ENCODE data around the gene FLNC. TPM values are rescaled to one million over a fixed set of nuclear protein-coding genes. Genes with fewer than 3 reads are reported as not detected.
A peak's percentile ranks its signal among the peaks of the same experiment; 100 is the strongest.

FLNC gene
- total RNA-seq, 1 donor from 2014 or later = 0.03 TPM

GRCh38 chr7:128879939-128880746 is 49.9 kb downstream of the FLNC start:
- no peak overlapping the region for H3K4me3 Mint-ChIP-seq
- H3K36me3 Mint-ChIP-seq (ENCODE audit: low read depth) = no peaks in the 10 kb centered on the region
- no peak overlapping the region for H3K27ac Mint-ChIP-seq
- peaks cover 1% of the 10 kb centered on the region for H3K27me3 Mint-ChIP-seq (ENCODE audit: insufficient read depth)
- no peaks in the 10 kb centered on the region for H3K4me1 Mint-ChIP-seq (ENCODE audit: low read depth)
- DNase-seq (ENCODE audit: low spot score) = no peak
- H3K9me3 Mint-ChIP-seq = no peaks in the 10 kb centered on the region
- intact Hi-C loops (cut with micrococcal nuclease) = loop anchor here (5.0 kb wide), 1 partner anchor 88 kb away; the partner anchor contains the start of gene CCDC136

- H3K4me3 Mint-ChIP-seq = no peak overlapping the region
- no peaks in the 10 kb centered on the region for H3K27me3 Mint-ChIP-seq (ENCODE audit: insufficient read depth)
- H3K9me3 Mint-ChIP-seq = no peaks in the 10 kb centered on the region
- DNase-seq (ENCODE audit: low spot score) = no peak
- no peak overlapping the region for H3K27ac Mint-ChIP-seq
- intact Hi-C loops (cut with micrococcal nuclease) = loop anchor here (5.0 kb wide), 1 partner anchor 89 kb away; the partner anchor contains the start of gene CCDC136
- H3K4me1 Mint-ChIP-seq (ENCODE audit: low read depth) = no peaks in the 10 kb centered on the region
- no peaks in the 10 kb centered on the region for H3K36me3 Mint-ChIP-seq (ENCODE audit: low read depth)
Observed at GRCh38 chr7:128880791-128881457, 50.7 kb downstream of the FLNC start.

- H3K4me1 Mint-ChIP-seq (ENCODE audit: low read depth) = no peaks in the 10 kb centered on the region
- H3K27ac Mint-ChIP-seq = no peak overlapping the region
- no peaks in the 10 kb centered on the region for H3K9me3 Mint-ChIP-seq
- no peak overlapping the region for H3K4me3 Mint-ChIP-seq
- no peaks in the 10 kb centered on the region for H3K36me3 Mint-ChIP-seq (ENCODE audit: low read depth)
- H3K27me3 Mint-ChIP-seq (ENCODE audit: insufficient read depth) = no peaks in the 10 kb centered on the region
- intact Hi-C loops (cut with micrococcal nuclease) = loop anchor here (5.0 kb wide), 1 partner anchor 89 kb away; the partner anchor contains the start of gene CCDC136
- no peak for DNase-seq (ENCODE audit: low spot score)
Observed at GRCh38 chr7:128881458-128882125, 51.4 kb downstream of the FLNC start.

- no peak overlapping the region for H3K4me3 Mint-ChIP-seq
- H3K9me3 Mint-ChIP-seq = no peaks in the 10 kb centered on the region
- no peak overlapping the region for H3K27ac Mint-ChIP-seq
- H3K36me3 Mint-ChIP-seq (ENCODE audit: low read depth) = no peaks in the 10 kb centered on the region
- H3K27me3 Mint-ChIP-seq (ENCODE audit: insufficient read depth) = no peaks in the 10 kb centered on the region
- no peak for DNase-seq (ENCODE audit: low spot score)
- H3K4me1 Mint-ChIP-seq (ENCODE audit: low read depth) = no peaks in the 10 kb centered on the region
- intact Hi-C loops (cut with micrococcal nuclease) = loop anchor here (5.0 kb wide), 1 partner anchor 90 kb away; the partner anchor contains the start of gene CCDC136
Observed at GRCh38 chr7:128882134-128882533, 51.9 kb downstream of the FLNC start.

- intact Hi-C loops (cut with micrococcal nuclease) = loop anchor here (1.0 to 5.0 kb wide), 4 partner anchors 21 to 275 kb away; partner anchors contain the start of gene CCDC136
- Mint-ChIP-seq H3K9me3 (no peaks in the 10 kb centered on the region), H3K27me3 (ENCODE audit: insufficient read depth) (no peaks in the 10 kb centered on the region), H3K27ac (no peak overlapping the region), H3K36me3 (ENCODE audit: low read depth) (no peaks in the 10 kb centered on the region), H3K4me1 (ENCODE audit: low read depth) (no peaks in the 10 kb centered on the region), H3K4me3 (no peak overlapping the region)
- DNase-seq (ENCODE audit: low spot score) = peak; percentile 69
Observed at GRCh38 chr7:128883622-128884448, 53.6 kb downstream of the FLNC start.

- intact Hi-C loops (cut with micrococcal nuclease) = loop anchor here (5.0 kb wide), 1 partner anchor 92 kb away; the partner anchor contains the start of gene CCDC136
- no peaks in the 10 kb centered on the region for H3K4me1 Mint-ChIP-seq (ENCODE audit: low read depth)
- no peak overlapping the region for H3K4me3 Mint-ChIP-seq
- H3K9me3 Mint-ChIP-seq = no peaks in the 10 kb centered on the region
- H3K27me3 Mint-ChIP-seq (ENCODE audit: insufficient read depth) = peaks cover 3% of the 10 kb centered on the region
- no peaks in the 10 kb centered on the region for H3K36me3 Mint-ChIP-seq (ENCODE audit: low read depth)
- no peak for DNase-seq (ENCODE audit: low spot score)
- no peak overlapping the region for H3K27ac Mint-ChIP-seq
Observed at GRCh38 chr7:128884561-128885369, 54.6 kb downstream of the FLNC start.

GRCh38 chr7:128885370-128886187 is 55.4 kb downstream of the FLNC start:
- H3K9me3 Mint-ChIP-seq = no peaks in the 10 kb centered on the region
- H3K36me3 Mint-ChIP-seq (ENCODE audit: low read depth) = no peaks in the 10 kb centered on the region
- DNase-seq (ENCODE audit: low spot score) = no peak
- no peak overlapping the region for H3K4me3 Mint-ChIP-seq
- no peak overlapping the region for H3K27ac Mint-ChIP-seq
- intact Hi-C loops (cut with micrococcal nuclease) = no loop called here
- H3K4me1 Mint-ChIP-seq (ENCODE audit: low read depth) = no peaks in the 10 kb centered on the region
- peaks cover 8% of the 10 kb centered on the region for H3K27me3 Mint-ChIP-seq (ENCODE audit: insufficient read depth)

- Mint-ChIP-seq H3K27ac (no peak overlapping the region), H3K4me3 (no peak overlapping the region), H3K4me1 (ENCODE audit: low read depth) (no peaks in the 10 kb centered on the region), H3K36me3 (ENCODE audit: low read depth) (no peaks in the 10 kb centered on the region), H3K9me3 (no peaks in the 10 kb centered on the region), H3K27me3 (ENCODE audit: insufficient read depth) (peaks cover 8% of the 10 kb centered on the region)
- DNase-seq (ENCODE audit: low spot score) = no peak
- intact Hi-C loops (cut with micrococcal nuclease) = no loop called here
Observed at GRCh38 chr7:128886391-128887168, 56.4 kb downstream of the FLNC start.

GRCh38 chr7:128887169-128888038 is 57.2 kb downstream of the FLNC start:
- Mint-ChIP-seq H3K9me3 (no peaks in the 10 kb centered on the region), H3K27me3 (ENCODE audit: insufficient read depth) (peaks cover 11% of the 10 kb centered on the region), H3K27ac (no peak overlapping the region), H3K36me3 (ENCODE audit: low read depth) (no peaks in the 10 kb centered on the region), H3K4me3 (no peak overlapping the region), H3K4me1 (ENCODE audit: low read depth) (no peaks in the 10 kb centered on the region)
- no peak for DNase-seq (ENCODE audit: low spot score)
- intact Hi-C loops (cut with micrococcal nuclease) = no loop called here
